C4-2B (cell line): Measurements from ENCODE around the gene C5orf52.
"Not testable (repeated sequence)": the region's sequence is repeated elsewhere in the genome, so short reads cannot be mapped to it uniquely, and the experiment has no call there.

Experiments used
- ZFX ChIP-seq: fragments of 450-650 bp; IDR thresholded peaks from 2 replicates; pipeline ENCODE4 v1.6.1; 2017
- TF ChIP-seq, protein P1 (sequence below): fragments of 450-650 bp; conservative IDR thresholded peaks from 2 replicates; pipeline ENCODE4 v1.5.1; 2017; ENCODE audit warnings: mild to moderate bottlenecking

DNA sequence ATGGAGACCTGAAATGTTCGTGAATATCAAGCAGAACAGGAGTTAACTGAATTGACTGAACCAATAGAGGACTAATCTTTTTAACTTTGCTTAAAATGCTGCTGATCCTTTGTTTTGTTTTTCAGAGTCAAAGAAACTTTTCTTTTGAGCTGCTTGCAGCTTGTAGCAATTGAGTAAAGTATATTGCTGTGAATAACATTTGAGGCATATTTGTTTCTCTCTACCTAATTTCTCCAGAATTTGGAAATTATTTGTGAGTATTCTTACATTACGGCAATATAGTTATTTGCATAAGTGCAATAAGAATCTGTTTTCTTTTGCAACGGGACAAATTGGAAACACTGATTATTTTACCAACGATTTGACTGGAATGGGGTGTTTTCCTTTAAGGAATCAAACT is 27.3 kb downstream of the C5orf52 start:
- TF ChIP-seq, protein P1, sequence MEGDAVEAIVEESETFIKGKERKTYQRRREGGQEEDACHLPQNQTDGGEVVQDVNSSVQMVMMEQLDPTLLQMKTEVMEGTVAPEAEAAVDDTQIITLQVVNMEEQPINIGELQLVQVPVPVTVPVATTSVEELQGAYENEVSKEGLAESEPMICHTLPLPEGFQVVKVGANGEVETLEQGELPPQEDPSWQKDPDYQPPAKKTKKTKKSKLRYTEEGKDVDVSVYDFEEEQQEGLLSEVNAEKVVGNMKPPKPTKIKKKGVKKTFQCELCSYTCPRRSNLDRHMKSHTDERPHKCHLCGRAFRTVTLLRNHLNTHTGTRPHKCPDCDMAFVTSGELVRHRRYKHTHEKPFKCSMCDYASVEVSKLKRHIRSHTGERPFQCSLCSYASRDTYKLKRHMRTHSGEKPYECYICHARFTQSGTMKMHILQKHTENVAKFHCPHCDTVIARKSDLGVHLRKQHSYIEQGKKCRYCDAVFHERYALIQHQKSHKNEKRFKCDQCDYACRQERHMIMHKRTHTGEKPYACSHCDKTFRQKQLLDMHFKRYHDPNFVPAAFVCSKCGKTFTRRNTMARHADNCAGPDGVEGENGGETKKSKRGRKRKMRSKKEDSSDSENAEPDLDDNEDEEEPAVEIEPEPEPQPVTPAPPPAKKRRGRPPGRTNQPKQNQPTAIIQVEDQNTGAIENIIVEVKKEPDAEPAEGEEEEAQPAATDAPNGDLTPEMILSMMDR: not testable (repeated sequence)
- TF ChIP-seq ZFX: not testable (repeated sequence)
